Measurements from ENCODE around the gene ODAD3. TPM values are rescaled to one million over a fixed set of nuclear protein-coding genes. Genes with fewer than 3 reads are reported as not detected.
"Not testable (repeated sequence)": the region's sequence is repeated elsewhere in the genome, so short reads cannot be mapped to it uniquely, and the experiment has no call there.

Gene ODAD3
- total RNA-seq (2014; rRNA removed; shearing (Covaris generic)), result 1.5 and 6.1 TPM in 2 replicates

DNA sequence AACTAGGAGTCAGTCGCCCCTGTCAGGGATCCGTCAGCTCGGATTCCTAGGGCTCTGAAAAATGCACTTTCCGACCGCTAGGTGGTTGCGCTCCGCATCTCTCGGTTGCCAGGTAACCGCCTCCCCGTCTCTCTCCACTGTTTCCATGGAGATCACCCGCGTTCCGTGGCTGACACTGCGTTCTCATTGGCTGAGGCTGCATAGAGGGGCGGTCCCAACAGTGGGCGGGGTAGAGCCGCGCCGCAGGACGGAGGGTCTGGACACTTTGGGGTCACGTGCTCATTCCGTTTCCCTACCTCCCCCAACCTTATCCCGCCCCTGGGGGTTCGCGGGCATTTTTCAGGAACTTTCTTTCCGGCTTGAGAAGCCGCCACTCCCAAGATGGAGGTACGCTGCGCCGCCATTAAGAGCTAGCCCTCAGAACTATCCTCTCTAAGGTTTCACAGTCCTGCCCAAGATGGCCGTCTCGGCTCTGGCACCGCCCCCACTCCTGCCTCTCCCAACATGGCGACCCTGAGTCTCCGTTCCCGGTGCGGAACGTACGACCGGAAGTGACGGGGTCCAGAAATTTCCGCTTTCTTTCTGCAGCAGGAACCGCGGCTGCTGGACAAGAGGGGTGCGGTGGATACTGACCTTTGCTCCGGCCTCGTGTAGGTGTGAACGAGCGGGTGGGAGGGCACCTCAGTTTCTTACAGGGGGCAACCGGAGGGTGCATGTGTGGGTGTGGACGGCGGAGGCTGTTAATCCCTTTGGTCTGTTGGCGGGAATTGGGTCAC lies at the start of gene ODAD3, which contains the start of gene PRKCSH:
Gene ODAD3, minus strand, starts transcription at position 65 of the 776 bp plus-strand sequence. CDS start 105 bp downstream, outside the sequence.
Gene PRKCSH, plus strand, starts transcription at position 579 of the 776 bp plus-strand sequence. CDS start 483 bp downstream, outside the sequence.
- DNase-seq (ENCODE audit: low spot score), result peak; percentile 100

DNA sequence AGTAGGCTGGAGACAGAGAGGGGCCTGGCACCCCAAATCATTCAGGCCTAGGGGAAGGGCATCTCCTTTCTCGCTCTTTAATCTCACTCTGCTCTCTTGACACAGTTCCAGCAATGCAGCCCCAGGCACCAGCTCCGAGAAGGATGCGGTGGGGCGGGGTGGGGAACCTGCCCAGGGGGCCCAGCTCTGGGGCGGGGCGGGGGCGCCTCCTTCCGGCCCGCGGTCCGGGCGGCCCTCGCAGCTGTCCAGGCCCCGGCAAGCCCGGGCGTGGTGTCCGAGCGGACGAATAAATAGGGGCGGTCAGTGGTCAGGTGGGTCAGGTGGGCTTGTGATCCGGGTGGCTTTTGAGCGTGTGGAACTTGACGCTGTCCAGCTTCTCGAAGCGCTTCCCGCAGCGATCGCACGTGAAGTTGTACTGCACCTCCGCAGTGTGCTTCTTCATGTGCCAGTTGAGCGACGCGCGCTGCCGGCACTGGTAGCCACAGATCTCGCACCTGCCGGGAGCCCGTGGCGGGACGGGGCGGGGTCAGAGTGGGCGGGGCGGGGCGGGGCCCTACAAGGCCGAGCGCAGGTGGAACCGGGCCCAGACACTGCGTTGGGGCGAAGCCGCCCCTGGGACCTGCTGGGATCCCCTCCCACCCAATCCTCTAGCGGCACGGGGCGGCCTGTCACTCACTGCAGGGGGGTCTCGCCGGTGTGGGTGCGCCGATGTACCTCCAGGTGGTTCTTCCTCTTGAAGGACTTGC lies 48.6 kb upstream of the ODAD3 start:
- no peak for DNase-seq (ENCODE audit: low spot score)

DNA sequence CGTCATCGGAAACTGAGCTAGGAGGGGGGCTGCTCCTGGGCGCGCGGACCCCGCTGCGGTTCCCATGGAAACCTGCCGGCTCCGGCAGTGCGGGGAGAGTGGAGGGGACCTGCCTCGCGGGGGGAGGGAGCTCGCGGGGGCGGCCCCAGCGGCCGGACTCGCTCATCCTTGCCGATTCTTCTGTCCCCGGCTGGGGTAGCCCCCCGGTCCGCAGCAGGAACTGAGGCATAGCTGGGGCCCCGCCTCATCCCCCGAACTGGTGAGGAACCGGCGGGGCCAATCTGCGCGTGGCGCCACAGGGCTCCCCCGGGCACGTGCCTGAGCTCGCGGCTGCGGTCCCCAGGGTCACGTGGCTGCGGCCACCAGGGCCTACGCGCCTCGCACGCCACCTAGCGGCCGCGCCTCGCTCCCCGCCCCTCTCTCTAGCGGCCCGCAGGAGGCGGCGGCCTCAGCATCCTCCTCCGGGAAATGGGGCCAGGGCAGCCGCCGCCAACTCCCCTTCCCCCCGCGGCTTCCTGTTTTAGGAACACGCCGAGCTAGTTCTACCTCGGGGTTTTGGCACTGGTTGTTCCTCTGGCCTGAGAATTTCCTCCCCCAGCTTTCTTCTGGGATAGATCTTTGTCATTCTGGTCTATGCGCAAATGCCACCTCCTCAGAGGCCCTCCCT lies 47.6 kb upstream of the ODAD3 start:
- DNase-seq (ENCODE audit: low spot score), result peak; percentile 76

DNA sequence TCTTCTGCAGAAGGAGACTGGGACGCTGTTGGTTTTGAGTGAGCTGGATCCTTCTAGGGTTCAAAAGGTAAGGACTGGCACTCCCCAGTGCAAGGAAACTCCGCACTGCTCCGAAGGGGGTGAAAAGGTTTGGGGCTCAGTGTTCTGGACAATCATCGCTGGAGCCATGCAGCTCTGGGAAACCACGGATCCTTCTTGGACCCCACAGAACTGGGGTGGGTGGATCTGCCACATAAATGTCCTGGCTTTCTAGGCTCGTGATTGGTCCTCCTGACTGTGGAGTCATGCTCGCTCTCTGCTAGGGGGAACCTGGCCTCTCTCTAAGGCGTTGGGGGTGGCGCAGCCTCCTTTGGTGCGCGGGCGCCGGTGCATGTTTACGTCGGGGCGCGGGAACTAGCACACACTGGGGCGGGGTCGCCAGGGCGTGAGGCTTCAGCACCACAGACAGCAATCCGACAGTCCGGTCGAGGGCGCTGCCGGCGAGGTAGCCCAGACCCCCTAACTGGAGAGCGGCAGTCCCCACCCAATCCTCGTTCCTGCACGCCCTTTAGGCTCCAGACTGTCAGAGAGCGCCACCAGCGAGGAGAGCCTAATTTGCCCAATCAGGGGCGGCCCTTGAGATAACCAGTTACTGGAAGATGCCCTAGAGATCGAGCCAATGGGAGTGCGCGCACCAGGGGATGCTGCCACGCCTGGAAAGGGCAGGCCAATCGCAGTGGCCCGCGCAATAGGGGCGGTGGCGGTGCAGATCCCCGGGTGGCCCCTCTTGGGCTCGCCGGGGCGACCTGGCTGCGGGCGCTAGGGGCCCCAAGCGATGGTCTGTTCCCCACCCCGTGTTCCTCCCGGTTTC lies 46.8 kb upstream of the ODAD3 start:
- DNase-seq (ENCODE audit: low spot score), result peak; percentile 93

DNA sequence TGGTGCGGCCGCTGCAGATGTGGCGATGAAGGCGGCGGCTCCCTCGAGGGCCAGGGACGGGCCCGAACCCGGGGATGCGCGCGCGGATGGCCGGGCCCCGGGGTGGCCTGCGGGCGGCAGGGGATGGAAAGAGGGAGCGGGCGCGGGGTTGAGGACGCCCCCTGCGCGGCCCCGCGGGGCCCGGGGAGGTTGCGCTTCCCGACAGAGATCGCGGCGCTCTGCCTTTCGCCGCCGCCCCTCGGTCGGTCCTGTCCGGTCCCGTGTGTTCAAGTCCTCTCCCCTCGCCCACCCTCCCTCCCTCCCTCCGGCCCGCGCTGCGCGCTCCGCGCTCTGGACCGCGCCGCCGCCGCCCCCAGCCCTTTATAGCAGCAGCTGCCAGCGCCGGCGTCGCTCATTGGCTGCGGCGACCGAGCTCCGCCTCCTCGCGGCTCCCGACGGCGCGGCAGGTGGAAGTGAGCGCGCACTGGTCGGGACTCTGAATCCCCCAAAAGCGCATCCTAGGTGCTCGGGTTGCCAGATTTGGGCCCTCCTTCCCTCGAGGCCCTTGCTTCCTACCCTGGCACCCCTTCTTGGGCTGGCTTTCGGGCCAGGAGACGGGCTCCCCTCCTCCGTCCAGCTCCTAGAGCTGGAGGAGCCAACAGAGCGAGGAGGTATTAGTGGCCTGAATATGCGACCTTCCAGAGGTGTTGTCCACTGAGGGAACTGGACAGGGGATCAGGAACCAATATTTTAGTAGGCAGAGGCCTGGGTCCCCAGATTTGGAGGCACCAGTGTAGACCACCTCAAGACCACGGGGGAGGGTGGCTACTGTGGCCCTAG lies 46.0 kb upstream of the ODAD3 start, which contains the start of gene ELAVL3:
Gene ELAVL3, minus strand, starts transcription at position 332 of the 819 bp plus-strand sequence. CDS start 438 bp downstream, outside the sequence.
- DNase-seq (ENCODE audit: low spot score), result no peak

DNA sequence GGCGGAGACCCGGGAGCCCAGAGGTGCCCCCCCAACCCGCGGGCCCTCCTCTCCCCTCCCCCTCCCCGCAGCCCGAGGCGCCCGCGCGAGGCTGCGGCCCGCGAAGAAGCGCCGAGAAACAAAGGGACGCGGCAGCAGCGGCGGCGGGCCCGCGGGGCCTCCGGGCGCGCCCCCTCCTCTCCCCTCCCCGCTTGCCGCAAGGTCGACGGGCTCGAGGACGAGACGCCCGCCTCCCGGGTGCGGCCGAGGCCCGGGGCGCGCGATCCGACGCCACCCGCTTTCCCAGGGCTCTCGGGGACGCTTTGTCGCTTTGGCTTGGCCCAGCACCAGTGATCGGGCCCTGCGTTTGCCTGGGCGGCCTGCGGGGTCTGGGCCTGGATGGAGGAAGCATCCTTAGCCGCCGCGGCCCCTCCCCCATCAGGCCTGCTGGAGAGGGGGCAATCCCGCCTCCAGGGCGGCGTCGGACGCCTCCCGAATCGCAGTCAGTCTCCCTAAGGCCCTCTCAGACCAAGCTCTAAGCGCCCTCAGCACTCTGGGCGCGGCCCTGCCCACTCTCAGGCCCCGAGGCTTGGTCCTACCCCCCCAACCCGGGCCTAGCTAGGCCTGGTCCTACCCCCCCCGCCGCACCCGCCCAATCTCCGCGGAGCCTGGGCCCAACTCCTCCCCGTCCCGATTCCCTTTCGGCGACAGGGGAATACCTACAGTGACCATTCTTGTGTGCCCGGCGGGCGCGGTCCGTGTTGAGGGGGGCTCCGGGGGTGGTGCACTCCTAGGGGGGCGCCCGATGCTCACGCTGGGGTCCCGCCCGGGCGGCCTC lies 45.2 kb upstream of the ODAD3 start:
- DNase-seq (ENCODE audit: low spot score), result no peak

DNA sequence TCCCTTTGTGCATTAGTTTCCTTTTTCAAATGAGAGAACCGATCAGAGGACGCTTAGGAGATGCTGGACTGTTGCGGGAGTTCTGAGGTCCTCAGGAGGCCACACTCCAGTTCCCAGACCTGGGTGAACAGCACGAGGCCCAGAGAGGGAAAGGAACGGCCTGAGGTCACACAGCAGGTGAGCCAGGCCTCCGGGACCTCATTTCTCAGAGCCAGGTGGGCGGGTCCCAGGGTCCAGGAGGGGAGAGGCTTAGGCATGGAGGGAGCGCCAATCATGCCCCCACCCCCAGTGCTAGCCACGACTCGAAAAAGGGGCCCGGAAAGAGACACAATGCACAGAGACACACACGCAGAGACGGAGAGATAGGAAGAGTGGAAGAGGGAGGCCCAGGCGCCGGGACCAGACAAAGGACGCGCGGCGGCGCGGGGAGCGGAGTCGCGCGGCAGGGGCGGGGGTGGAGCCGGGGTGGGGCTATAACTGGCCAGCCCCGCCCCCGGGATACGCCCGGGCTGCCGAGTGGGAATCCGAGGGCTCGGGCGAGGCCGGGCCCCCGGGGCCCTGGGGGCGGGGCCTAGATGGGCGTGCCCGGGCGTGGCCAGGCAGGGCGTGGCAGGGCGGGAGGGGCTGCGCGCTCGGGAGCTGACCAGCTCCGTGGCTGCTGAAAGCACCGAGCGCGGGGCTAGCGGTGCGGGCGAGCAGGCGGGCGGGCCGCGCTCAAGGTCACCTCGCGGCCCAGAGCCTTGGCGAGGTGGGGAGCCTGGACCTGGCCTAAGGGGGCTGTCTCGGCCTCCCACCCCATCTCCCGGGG lies 44.4 kb upstream of the ODAD3 start:
- DNase-seq (ENCODE audit: low spot score), result no peak

DNA sequence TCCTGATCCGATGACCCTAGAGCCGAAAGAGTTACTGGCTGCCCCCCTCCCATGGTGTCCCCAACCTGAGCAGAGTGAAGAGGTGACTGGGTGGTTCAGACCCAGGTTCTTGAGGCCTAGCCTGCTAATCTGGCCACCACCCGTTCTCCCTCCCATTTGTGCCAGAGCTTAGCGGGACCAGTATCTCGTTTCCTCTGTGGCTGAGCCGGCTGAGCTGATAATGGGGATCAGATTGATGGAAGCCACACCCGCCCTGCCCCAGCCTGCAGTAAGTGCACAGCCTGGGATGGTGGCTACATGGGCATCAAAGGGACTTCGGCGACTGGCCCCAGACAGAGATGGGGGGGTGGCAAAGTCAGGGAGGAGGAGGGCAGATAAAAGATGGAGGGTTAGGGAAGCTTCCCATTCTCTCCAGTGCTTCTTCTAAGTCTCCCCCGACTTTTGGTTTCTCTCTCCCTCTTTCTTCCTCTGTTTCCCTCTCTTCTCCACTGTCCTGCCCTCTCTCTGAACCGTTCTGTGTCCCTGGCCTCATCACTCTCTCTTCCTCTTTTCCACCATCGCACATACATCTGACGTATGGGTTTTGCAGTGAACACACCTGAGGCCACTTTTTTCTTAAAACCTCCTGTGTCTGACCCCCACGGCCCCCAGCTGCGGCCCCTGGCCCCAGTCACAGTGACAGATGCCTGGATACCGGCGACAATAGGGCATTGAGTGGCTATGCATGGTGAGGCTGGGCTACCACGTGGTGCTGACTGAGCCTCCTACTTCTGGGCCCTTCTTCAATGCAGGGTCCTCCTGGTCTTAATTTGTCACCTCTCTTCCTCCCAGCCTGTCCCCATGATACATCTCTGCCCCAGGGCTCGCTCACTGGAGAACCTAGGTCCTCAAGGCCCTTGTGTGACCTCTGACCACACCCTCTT lies 43.5 kb upstream of the ODAD3 start:
- no peak for DNase-seq (ENCODE audit: low spot score)

DNA sequence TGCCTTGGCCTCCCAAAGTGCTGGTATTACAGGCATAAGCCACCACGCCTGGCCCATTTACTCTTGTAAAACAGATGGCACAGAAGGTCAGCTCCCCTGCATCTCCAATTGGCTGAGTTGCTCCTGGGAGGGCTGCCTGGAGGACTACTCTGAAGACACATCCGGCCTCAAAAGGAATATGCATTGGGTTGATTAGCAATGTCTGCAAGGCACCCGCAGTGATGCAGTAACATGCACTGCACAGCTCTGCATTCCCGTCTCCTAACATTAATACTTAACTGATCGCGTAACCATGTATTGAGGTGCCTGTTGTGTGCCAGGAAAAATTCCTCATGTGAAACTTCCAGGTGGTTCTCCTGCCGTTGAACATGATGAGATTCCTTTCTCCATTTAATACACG lies 40.9 kb upstream of the ODAD3 start:
- DNase-seq (ENCODE audit: low spot score), result no peak

DNA sequence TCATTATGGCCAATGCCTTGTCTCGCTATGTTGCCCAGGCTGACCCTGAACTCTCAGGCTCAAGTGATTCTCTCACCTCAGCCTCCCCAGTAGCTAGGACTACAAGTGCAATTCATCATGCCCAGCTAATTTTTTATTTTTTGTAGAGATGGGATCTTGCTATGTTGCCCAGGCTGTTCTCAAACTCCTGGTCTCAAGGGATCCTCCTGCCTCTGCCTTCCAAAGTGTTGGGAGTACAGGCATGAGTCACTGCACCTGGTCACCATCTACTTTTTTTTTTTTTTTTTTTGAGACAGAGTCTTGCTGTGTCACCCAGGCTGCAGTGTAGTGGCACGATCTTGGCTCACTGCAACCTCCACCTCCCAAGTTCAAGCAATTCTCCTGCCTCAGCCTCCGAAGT lies 40.4 kb upstream of the ODAD3 start:
- not testable (repeated sequence) for DNase-seq (ENCODE audit: low spot score)

DNA sequence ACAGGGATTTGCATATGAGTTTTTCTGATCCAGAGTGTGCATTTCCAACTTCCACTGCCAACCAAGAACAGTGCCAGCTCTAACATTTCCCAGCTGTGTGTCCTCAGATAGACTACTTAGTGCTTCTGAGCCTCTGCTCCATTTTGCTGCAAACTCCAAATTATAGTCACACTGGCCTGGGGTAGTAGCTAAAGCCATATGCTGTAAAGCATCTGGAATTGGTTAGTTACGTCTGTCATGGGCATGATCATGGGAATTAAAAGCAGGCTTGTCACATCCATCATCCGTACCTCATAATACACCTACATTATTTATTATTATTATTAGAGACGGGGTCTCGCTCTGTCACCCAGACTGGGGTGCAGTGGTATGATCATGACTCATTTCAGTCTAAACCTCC lies 38.8 kb upstream of the ODAD3 start:
- DNase-seq (ENCODE audit: low spot score), result no peak

DNA sequence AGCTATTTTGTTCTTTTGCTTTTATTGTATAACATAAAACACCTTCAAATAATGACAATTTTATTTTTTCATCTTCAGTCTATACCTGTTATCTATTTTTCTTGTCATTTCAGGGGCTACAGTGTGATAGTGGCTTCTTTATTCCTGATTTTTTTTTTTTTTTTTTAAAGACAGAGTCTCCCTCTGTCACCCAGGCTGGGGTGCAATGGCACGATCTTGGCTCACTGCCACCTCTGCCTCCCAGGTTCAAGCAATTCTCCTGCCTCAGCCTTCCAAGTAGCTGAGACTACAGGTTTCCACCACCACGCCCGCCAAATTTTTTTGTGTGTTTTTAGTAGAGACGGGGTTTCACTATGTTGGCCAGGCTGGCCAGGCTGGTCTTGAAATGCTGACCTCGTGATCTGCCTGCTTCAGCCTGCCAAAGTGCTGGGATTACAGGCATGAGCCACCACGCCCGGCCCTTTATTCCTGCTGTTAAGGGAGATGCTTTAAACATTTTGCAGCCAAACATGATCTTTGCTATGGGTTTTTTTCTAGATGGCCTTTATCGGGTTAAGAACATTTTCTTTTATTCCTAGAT lies 33.4 kb upstream of the ODAD3 start:
- DNase-seq (ENCODE audit: low spot score), result not testable (repeated sequence)

DNA sequence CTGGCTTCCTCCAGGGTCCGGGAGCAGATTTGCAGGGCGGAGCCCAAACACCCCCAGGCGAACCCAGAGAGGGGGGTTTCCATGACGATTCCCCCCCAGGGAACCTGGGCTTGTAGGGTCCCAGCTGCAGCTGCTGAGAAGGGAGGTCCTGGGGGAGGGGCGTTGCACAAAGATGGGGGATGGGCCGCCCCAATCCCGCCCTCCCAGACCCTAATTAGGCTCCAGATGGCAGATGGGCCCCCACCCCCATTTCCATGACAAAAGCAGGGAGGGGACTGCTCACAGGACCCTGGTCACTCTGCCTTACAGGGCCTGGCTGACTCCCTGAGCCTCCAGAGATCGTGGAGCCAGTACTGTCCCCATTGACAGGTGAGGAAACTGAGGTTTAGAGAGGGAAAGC lies 30.7 kb upstream of the ODAD3 start:
- no peak for DNase-seq (ENCODE audit: low spot score)

DNA sequence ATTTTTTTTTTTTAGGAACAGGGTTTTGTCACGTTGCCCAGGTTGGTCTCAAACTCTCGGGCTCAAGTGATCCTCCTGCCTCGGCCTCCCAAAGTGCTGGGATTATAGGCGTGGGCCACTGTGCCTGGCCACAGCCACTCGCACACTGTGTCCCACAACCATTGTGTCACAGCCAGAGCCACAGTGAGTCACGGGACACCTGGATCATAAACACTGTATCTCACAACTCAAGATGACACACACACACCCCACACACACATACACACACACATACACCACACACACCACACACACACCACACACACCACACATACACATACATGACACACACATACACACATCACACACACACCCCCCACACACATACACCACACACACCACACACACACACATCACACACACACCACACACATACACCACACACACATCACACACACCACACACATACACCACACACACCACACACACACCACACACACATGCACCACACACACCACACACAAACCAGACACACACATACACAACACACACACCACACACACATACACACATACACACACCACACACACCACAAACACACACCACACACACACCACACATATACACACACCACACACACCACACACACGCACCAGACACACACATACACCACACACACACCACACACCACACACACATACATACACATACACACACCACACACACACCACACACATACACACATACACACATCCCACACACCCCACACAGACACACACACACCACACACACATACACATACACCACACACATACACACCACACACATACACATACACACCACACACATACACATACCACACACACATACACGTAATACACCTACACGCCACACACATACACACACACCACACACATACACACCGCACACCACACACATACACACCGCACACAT lies 29.7 kb upstream of the ODAD3 start:
- DNase-seq (ENCODE audit: low spot score), result no peak

DNA sequence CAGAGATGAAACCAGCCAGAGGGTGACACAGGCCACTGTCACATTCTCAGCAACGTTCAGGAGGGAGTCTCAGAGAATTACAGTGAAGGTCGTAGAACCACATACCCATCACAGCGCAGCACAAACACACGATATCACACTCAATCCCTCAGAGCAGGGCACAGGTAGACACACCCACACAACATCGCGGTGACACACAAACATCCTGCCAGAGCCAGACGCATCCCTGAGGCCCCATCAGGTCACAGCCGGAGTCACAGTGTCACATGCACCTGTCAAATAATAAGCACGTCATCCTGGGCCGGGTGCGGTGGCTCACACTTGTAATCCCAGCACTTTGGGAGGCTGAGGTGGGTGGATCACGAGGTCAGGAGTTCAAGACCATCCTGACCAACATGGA lies 28.5 kb upstream of the ODAD3 start:
- DNase-seq (ENCODE audit: low spot score), result no peak

DNA sequence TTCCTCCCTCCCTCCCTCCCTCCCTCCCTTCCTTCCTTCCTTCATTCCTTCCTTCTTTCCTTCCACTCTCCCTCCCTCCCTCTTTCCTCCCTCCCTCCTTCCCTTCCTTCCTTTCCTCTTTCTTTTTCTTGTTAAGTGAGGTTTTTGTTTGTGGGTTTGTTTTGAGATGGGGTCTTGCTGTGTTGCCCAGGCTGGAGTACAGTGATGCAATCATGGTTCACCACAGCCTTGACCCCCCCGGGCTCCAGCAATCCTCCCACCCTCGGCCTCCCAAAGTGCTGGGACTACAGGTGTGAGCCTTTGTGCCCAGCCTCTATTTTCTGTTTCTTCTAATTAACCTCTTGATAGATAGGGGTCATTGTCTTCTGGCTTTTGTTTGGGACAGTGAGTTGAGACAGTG lies 26.5 kb upstream of the ODAD3 start:
- DNase-seq (ENCODE audit: low spot score), result no peak
